D341Med (cell line): ENCODE results near the gene URAD.
"Not testable (repeated sequence)": the region's sequence is repeated elsewhere in the genome, so short reads cannot be mapped to it uniquely, and the experiment has no call there.

Experiments
- DNase-seq: peaks from one replicate; pipeline ENCODE4 v3.0.0; 2012; ENCODE audit warnings: low spot score

The URAD gene

GRCh38 chr13:27988520-27988919, at the start of gene URAD:
TSS of gene URAD (minus strand) at chr13:27988693. CDS start at chr13:27988637, 56 bp downstream.
- DNase-seq, result no peak

- DNase-seq, result no peak
Observed at GRCh38 chr13:28037399-28037798, 48.9 kb upstream of the URAD start.

DNA sequence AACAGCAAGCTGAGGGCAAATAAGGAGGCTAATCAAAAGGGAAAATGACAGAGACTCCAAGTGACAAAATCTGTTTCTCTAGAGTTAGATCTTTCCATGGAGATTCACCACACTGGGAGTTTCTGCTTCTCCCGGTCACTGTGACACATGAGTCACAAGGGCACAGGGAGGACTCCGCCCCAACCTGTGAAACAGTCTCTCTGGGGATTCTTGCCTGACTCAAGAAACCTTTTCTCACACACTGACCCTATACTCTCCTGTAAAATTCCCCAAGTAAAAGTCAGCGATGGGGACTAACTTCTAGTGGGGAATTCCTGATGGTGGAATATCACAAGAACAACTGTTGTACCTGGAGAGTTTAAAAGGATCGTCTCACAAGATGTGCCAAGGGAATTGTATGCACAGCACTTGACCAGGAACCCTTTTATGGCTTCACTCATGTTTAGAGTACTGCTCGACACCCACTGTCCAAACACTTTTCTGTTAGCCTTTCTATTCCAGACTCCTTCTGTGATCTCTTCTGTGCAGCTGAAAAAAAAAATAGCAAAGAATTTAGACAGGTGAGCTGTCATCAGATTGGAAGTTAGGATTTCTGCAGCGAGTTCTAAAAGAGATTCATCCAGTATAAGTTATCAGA, 46.8 kb upstream of the URAD start:
- no peak for DNase-seq

- DNase-seq, result no peak
Observed at GRCh38 chr13:28033894-28034655, 45.6 kb upstream of the URAD start.

- DNase-seq, result not testable (repeated sequence)
Observed at GRCh38 chr13:28032438-28032837, 43.9 kb upstream of the URAD start.

GRCh38 chr13:28031896-28032288, 43.4 kb upstream of the URAD start:
- DNase-seq, result no peak

DNA sequence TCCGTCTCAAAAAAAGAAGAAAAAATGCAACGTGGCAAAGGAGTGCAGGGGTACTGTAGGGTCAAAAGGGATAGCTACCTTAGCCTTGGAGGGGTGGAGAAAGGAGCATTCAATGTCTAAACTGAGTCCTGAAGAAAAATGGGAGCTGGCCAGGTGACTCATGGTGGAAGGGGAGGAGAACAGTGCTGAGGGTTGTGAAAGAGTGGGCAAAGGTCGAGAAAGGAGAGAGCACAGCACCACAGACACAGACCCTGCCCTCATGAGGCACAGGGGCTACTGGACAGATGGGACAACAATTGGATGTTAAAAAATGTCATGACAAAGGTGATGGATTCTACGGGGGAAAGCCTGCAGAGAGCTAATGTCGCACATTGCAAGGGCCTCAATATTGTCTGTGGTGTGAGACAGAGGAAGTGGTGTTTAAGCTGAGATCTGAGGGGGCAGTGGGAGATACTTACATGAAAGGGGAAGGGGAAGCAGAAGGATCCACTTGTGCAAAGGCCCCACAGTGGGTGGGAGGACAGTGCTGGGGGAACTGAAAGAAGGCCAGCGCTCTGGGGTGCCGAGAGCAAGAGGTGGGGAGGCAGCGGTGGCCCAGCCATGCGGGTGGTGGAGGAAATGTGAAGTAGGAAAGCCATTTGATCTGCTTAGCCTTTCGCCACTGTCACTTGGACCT, 42.9 kb upstream of the URAD start:
- DNase-seq, result no peak

GRCh38 chr13:28027607-28028364, 39.3 kb upstream of the URAD start:
- DNase-seq, result no peak

DNA sequence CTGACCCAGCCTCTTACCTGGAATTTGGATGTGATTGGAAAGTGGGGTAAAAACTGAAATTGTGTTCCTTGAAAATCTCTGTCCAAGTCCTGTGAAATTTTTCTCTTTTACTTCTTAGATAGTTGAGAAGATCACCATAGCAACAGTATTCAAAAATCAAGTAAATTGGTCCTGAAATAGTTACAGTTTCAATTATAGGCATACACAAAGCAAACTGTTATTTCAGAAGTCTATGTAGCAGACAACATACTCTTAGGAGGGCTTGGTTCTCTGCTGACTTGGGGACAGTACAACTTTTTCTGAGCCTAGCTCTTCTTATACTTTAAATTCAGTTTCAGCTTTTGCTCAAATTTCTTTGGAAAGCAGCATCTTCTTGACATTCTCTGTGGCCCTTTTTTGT, 38.6 kb upstream of the URAD start:
- no peak for DNase-seq

DNA sequence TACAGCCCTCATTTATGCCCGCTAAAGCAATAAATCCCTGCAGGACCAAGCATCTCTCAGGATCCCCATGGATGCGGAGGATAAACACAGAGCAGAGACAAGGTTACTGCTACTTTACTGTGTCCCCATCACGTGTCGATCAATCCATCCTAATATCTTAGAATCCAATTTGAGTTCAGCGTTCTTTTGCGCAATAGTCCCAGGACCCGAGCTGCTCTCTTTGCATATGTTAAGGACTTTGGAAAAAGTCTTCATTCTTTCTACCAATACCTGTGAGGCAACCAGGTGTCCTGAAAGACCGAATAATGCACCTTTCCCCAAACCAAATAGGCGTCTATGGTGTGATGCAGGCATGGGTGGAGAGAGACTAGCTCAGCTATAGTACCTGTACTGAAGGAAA, 38.0 kb upstream of the URAD start:
- no peak for DNase-seq

GRCh38 chr13:28022848-28023518, 34.5 kb upstream of the URAD start:
- no peak for DNase-seq

GRCh38 chr13:28014301-28014700, 25.8 kb upstream of the URAD start:
- DNase-seq, result no peak

DNA sequence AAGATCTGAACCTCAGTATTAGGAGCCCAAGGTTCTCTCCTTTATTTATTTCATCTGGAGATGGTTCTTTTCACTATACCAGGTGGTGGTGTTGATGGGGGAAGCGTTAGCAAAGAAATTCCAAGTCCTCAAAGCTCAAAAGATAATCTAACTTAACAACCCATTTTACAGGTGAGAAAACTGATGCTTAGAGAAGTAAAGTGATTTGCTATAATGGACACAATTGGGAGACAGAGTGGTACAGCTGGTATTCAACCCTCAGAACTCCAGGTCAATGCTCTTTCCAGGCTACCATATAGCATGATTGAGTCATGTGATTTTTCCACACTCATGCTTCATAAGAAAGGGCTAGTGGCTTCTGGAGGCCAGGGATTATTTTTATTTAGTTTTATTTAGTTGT, 25.0 kb upstream of the URAD start:
- no peak for DNase-seq

- DNase-seq, result no peak
Observed at GRCh38 chr13:28012896-28013295, 24.4 kb upstream of the URAD start.

GRCh38 chr13:28012383-28012782, 23.9 kb upstream of the URAD start:
- DNase-seq, result no peak

- DNase-seq, result no peak
Observed at GRCh38 chr13:28010046-28010445, 21.6 kb upstream of the URAD start.

GRCh38 chr13:28005016-28005415, 16.5 kb upstream of the URAD start:
- not testable (repeated sequence) for DNase-seq

DNA sequence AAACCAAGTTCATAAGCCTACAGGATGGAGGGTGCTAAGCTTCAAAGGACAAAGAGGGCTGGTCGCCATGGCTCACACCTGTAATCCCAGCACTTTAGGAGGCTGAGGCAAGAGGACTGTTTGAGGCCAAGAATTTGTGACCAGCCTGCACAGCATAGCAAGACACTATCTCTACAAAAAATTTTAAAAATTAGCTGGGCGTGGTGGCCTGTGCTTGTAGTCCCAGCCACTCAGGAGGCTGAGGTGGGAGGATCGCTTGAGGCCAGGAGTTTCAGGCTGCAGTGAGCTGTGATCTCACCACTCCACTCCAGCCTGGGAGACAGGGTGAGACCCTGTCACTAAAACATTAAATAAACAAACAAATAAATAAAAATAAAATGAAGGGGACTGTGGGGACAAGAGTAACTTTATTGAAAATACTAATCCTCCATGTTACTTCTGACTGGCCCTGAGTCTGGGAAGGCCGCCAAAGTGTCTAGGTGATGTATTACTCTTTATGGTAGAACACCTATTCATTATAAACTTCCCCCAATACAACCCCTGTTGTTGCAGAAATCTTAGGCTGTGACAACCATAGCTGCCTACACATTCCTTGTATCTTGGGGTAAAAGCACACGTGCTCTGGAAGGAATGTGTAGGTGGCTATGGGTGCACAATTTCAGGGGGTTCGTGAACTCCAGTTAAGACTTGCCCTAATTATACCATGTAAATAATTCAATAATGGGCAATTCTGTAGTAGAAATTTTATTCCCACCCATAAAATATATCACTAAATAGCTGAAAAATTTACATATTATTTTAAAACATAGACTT, 14.6 kb upstream of the URAD start:
- DNase-seq, result no peak

- no peak for DNase-seq
Observed at GRCh38 chr13:28001837-28002473, 13.5 kb upstream of the URAD start.

- DNase-seq, result no peak
Observed at GRCh38 chr13:28001049-28001448, 12.6 kb upstream of the URAD start.

- DNase-seq, result no peak
Observed at GRCh38 chr13:28000567-28000966, 12.1 kb upstream of the URAD start.
